Measurements from ENCODE around the gene NCK2.

DNA sequence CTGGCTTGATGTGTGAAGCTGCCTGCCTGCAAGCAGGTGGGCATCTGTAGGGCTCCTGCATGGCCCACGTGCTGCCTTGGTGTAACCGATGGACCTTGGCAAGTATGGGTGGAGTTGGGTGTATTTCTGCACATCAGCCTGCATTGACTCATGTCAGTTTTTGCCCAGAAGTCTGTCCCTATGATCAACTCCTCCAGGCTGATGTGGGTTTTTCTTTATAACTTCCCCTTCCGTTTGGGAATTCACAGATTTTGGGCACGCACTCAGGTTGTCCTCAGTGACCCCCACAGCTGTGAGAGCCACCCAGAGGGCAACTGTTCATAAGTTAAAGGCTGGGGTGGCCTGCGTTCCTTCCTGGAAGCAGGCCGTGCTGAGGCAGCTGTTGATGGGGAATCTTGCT lies 123.3 kb downstream of the NCK2 start:
- TF ChIP-seq POLR2A (IDR thresholded peaks at IDR 0.05; ENCODE audit: low read depth, low read length) (no peak), POLR2AphosphoS5 (IDR thresholded peaks at IDR 0.05; ENCODE audit: low read depth, low read length) (no peak), PAX5 (IDR thresholded peaks at IDR 0.05; ENCODE audit: insufficient read depth, low read length, severe bottlenecking) (no peak), TAF1 (IDR thresholded peaks at IDR 0.05; ENCODE audit: low read depth, low read length) (no peak), SPI1 (IDR thresholded peaks at IDR 0.05; ENCODE audit: low read depth, low read length) (no peak)

All from GM12891 (cell line).